DMS153 (cell line): ENCODE results near the gene RCCD1.

Experiments used
- DNase-seq: peaks from one replicate; lab custom pipeline; 2025; lab: John Stamatoyannopoulos, UW

RCCD1 gene

DNA sequence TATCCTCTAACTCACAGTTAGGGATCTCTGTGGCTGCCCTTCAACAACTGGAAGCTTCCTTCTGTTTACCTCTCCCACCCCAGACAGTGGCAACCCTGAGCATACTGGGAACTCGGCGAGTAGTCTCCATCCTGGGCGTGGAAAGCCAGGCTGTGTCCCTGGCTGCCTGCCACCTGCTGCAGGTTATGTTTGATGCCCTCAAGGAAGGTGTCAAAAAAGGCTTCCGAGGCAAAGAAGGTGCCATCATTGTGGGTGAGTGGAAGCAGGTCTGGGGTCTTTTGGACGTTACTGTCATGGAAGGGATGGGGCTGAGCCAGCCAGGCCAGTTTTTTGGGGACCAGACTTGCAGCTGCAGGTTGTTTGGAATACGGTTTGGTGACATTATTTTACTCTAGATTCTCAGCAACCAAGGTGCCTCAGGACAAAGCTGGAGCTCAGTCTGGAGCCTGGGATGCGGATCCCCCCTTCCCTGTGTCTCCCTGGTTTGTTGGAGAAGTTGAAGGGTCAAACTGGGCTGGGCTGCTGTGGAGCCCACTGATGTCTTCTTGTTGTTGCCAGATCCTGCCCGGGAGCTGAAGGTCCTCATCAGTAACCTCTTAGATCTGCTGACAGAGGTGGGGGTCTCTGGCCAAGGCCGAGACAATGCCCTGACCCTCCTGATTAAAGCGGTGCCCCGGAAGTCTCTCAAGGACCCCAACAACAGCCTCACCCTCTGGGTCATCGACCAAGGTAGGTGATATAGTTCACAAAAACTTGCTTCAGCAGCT, 12.1 kb upstream of the RCCD1 start:
- no peak for DNase-seq

DNA sequence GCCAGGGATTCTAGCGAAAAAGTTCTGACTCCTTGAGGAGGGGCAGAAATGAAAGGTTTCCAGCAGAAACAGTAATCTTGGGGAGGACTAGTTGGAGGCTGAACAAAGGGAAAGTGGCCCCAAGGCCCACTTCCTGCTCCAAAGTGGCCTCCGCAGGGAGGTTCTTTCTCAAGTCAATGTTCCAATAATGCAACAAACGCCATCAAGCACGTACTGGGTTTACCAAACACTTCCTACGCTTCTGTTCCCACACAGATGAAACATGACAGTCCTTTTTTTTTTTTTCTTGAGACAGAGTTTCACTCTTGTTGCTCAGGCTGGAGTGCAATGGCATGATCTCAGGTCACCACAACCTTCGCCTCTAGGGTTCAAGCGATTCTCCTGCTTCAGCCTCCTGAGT, 9.6 kb upstream of the RCCD1 start:
- no peak for DNase-seq

DNA sequence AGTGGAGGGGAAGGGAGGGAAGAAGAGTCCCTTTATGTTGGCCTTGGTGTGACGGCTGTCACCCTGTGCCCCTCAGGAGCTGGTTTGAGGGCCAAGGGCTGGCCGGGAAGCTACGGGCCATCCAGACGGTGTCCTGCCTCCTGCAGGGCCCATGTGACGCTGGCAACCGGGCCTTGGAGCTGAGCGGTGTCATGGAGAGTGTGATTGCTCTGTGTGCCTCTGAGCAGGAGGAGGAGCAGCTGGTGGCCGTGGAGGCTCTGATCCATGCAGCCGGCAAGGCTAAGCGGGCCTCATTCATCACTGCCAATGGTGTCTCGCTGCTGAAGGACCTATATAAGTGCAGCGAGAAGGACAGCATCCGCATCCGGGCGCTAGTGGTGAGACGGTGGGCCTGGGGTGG, 8.1 kb upstream of the RCCD1 start:
- DNase-seq, result no peak

DNA sequence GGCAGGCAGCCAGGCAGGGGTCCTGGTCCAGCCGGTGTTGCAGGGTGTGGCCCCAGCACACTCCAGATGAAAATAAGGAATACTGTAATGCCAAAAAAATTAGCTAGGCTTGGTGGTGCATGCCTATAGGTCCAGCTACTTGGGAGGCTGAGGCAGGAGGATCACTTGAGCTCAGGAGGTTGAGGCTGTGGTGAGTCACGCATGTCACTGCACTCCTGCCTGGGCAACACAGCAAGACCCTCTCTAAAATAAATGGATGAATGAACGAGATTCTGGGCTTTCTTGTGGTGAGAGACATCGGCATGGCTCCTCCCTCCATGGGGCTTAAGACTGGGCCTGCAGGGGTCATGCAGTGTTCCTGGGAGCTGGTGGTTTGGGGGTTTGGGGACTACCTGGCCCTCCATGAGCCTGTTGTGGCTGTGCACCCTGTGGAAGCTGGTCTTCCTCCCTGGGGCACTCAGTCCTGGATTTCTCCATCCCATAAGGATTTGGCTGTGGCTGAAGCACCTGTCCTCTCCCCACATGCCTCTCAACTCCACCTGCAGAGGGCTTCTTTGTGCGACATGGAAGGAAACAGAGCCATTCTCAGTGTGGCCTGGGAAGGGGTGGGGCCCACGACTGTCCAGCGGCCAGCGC, 7.6 kb upstream of the RCCD1 start:
- no peak for DNase-seq

DNA sequence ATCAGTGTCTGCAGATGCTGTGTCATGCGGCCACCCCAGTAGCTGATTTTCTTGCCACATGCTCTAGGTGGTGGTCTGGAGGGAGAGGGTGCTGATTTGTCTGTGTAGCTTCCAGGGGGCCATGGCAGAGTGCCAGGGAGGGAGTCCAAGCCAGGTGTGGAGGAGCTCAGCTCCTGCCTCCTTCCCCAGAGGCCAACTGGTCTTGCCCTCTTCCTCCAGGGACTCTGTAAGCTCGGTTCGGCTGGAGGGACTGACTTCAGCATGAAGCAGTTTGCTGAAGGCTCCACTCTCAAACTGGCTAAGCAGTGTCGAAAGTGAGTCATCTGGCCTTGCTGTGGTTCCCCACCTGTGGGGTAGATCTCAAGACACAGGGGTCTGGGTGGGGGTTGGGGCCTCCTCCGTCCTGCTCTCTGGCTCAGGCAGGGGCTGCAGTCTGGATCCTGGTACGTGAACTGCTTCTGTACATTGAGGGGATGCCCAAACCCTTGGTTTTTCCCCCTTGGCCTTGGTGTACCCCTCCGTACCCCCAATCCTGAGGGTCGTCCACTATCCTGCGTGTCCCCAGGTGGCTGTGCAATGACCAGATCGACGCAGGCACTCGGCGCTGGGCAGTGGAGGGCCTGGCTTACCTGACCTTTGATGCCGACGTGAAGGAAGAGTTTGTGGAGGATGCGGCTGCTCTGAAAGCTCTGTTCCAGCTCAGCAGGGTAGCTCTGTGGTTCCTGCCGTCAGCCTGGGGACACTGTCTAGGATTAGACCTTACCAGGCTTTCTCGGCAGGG, 6.9 kb upstream of the RCCD1 start:
- no peak for DNase-seq

DNA sequence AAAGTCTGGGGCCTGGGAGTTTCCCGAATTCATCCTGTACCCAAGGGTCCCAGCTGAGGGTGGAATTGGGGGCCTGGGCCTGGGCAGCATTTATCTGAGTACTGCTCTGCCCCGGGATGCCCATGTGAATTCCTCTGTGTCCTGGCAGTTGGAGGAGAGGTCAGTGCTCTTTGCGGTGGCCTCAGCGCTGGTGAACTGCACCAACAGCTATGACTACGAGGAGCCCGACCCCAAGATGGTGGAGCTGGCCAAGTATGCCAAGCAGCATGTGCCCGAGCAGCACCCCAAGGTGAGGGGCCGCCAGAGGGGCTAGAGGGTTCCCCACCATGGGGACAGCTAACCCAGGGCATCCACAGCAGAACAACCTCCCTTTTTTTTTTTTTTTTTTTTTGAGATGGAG, 6.2 kb upstream of the RCCD1 start:
- no peak for DNase-seq

DNA sequence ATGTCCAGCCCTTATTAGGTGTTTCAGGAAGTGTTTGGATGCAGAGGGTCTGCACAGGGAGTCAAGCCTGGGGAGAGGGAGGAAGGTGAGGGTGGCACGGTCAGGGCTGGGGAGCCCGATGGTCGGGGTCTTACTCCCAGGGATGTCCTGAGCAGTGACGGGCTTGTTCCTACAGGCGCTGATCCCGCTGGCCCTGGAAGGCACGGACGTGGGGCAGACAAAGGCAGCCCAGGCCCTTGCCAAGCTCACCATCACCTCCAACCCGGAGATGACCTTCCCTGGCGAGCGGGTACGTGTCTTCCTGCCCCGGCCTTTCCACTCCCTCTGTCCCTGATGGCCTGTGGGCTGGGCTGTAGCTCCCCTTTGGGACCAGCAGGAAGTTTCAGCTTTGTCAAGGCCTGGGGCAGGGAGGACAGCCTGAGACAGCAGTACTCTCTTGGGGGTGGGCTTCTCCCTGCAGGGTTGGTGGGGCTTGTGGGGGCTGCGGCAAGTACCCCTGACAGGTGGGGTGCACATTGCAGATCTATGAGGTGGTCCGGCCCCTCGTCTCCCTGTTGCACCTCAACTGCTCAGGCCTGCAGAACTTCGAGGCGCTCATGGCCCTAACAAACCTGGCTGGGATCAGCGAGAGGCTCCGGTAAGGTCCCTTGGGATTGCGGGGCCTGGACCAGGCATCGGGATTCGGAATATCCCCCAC, 4.6 kb upstream of the RCCD1 start:
- no peak for DNase-seq

DNA sequence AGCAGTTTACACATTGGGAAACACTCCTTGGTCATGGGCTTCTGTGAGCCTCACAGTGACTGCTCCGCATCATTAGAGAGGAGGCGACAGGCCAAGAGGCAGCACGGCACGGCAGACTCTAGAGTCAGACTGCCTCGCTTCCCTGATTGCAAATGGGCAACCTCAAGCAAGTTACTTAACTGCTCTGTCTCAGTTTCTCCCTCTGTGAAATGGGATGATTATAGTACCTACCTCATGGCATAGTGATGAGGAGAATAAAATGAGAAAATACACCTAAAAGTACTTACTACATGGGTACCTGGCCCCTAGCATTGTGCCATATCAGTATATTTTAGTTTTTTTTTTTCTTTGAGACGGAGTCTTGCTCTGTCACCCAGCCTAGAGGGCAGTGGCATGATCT, 4.0 kb upstream of the RCCD1 start:
- DNase-seq, result no peak

DNA sequence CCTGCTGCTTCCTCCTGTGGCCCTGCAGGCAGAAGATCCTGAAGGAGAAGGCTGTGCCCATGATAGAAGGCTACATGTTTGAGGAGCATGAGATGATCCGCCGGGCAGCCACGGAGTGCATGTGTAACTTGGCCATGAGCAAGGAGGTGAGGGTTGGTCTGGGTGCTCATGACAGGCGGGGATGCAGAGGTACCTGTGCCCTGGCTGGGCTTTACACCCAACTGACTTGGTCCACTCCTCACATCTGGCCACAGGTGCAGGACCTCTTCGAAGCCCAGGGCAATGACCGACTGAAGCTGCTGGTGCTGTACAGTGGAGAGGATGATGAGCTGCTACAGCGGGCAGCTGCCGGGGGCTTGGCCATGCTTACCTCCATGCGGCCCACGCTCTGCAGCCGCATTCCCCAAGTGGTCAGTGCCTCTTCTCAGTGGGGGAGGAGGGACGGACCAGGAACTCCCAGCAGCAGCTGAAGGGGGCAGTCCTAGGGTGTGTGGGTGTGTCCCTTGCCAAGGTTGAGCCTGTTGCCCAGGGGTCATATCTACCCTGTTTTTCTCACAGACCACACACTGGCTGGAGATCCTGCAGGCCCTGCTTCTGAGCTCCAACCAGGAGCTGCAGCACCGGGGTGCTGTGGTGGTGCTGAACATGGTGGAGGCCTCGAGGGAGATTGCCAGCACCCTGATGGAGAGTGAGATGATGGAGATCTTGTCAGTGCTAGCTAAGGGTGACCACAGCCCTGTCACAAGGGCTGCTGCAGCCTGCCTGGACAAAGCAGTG, 1.6 kb upstream of the RCCD1 start:
- no peak for DNase-seq

DNA sequence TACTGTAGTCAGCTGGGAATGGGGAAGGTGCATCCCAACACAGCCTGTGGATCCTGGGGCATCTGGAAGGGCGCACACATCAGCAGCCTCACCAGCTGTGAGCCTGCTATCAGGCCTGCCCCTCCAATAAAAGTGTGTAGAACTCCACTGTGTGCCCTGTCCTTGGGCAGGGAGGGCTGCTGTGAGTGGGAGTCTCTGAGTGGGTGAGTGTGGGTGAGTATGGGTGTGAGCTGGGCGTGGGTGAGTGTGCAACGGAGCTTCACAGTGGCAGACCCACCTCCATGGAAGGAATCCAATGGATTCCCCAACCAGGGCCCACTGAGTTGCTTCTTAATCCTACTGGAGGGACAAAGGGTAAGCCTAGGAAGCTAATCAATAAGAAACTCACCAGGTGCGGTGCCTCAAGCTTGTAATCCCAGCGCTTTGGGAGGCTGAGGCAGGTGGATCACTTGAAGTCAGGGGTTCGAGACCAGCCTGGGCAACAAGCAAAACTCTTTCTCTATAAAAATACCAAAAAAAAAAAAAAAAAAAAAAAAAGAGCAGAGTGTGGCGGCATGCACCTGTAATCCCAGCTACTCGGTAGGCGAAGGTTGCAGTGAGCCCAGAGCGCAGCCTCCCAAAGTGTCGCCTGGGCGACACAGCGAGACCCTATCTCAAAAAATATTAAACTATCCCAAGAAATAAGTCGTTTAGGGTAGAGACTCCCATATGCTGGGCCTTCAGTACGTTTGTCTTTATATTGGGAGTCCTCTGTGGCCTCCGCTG, 555 bp upstream of the RCCD1 start:
- DNase-seq, result no peak

DNA sequence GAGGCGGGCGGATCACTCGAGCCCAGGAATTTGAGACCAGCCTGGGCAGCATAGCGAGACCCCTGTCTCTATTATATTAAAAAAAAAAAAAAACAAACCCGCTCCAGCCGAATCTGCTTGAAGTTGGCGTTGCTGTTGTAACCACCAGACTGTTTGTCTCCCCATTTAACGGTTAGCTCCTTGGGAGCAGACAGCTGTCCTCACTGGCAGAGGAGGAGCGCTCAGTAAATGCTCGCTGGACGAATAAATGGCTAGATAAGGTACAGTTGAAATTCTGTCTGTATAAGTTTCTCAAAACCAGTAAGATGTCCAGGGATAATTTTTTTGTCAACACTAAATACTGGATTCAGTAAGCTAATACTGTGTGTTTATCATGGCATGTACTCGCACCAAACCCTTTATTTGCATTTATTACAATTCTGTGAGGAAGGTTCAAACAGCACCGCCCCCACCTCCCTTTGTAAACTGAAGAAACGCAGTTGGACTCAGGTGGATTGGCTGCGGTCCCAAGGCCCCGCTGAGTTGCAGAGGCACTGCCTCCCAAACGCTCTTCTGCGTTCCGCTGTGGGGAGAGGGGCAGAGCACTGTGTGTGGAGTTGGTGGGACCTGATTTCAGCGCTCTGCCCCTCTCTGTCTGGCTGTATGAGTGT, 1.1 kb downstream of the RCCD1 start:
- DNase-seq, result no peak

DNA sequence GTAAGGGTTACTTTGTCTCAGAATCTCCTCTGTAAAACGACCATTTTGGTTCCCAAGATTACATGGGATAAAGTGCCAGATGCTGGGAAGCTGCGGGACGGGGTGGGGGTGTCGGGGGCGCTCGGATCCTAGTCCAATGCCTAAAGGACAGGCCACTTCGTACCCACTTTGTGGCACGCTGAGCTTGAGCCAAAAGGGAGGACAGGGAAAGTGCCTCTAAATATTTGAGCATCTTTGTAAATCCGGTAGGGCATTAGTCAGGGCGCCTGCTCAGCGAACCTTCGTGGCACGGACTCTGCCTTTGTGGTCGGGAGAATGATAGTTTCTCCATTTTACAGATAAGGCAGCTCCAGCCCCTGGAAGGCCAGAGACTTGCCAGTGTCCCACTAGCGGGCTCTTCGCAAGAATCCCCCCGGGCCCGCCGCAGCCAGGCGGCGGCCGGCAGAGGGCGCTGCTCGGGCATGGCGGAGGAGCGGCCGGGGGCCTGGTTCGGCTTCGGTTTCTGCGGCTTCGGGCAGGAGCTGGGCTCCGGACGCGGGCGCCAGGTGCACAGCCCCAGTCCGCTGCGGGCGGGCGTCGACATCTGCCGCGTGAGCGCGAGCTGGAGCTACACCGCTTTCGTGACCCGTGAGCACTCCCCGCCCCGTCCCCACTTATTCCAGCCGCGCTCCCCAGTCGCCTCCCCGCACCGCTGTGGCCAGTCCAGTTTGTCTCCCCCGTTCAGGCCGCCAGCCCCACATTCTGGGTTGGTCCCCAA, 1.8 kb downstream of the RCCD1 start:
- no peak for DNase-seq

DNA sequence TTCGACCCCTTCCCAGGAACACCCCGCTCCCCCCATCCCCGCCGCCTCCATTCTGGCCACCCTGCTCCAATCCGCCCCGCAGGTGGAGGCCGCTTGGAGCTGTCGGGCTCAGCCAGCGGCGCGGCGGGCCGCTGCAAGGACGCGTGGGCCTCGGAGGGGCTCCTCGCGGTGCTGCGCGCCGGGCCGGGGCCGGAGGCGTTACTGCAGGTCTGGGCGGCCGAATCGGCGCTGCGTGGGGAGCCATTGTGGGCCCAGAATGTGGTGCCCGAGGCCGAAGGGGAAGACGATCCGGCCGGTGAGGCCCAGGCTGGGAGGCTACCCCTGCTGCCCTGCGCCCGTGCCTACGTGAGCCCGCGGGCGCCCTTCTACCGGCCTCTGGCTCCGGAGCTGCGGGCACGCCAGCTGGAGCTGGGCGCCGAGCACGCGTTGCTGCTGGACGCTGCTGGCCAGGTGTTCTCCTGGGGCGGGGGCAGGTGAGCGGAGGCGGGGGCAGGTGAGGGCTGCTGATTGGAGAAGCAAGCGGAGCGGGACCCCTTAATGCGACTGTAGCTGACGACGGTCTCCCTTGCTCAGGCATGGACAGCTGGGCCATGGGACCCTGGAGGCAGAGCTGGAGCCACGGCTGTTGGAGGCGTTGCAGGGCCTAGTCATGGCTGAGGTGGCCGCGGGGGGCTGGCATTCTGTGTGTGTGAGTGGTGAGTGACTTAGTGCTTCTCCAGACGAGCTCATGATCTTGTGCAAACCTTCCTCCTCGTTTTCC, 2.5 kb downstream of the RCCD1 start:
- DNase-seq, result no peak

DNA sequence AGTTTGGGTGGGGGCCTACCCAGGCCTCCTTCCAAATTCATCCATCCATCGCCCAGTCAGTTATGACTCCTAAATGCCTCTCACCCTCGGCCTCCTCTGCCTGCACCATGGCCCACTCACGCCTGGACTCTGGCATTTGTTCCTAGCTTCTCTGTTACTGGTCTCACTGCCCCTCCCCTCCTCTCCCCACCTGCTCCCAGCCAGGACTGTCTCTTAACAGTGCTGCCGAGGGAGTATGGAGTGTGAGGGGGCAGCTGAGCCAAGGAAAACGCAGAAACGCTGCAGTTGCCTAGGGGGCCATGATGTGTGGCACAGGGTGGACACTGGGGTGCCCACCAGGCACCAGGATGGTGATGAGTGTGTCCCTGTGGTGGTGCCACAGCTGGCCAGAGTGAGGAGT, 3.1 kb downstream of the RCCD1 start:
- DNase-seq, result no peak

DNA sequence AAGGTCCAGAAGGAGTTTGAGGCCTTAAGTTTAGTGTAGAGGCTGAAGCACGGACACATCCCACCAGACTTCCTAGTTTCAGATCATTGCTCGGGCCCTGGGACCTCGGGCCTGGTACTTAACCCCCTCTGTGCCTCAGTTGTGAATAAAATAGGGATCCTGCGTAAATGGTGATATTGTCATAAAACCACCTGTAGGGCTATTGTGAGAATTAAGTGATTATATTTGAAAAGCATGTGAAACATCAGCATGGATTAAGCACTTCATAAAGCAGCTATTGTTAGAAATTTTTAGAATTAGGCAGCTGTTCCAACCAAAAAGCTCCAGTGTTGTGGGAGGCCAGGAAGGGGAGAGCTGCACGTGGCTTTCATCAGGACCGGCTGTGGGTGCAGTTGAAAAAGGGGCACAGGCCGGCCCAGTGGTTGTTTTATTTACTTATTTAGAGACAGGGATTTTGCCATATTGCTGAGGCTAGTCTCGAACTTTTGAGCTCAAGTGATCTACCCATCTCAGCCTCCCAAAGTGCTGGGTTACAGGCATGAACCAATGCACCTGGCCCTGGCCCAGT, 4.4 kb downstream of the RCCD1 start:
- no peak for DNase-seq

DNA sequence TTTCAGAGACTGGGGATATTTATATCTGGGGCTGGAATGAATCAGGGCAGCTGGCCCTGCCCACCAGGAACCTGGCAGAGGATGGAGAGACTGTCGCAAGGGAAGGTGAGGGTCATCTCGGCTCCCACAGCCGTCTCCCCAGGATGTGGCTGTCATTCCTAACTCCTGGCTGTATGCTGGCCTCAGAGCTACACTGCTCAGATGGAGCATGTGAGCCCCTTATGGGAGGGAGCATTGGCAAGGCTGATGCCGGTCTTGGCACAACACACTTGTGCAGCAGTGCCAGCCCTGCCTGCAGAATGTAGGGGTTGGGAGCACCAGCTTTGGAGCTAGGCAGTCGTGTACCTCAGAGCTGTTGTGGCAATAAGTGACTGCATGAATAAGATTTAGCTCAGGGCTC, 5.2 kb downstream of the RCCD1 start:
- no peak for DNase-seq

DNA sequence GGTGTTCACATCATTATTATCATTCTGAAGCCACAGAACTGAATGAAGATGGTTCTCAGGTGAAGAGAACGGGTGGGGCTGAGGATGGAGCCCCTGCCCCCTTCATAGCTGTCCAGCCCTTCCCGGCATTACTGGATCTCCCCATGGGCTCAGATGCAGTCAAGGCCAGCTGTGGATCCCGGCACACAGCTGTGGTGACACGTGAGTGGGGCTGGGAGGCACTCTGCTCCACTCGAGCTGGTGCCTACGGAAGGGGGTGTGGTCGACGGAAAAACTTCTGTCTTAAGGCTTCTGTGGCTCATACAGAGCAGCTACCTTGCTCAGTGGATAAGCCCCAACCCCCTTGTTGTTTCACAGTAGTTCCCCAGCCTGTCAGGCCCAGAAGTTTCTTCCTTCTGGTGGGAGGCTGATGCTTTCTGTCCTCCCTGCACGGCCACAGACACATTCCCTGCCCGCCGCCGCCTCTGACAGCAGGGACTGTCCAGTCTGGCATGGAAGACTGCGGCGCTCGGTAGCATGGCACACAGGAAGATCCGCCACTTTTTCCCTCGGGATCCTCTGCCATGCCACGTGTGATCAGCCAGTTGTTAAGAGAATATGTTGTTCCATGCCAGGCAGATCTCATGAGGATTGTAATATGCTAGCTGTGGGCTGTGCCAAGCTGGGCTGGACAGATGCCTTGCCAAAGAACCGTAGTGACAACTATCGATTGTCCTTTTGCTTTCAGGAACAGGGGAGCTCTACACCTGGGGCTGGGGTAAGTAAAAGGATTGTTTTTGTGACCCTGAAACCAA, 5.8 kb downstream of the RCCD1 start:
- DNase-seq, result no peak

DNA sequence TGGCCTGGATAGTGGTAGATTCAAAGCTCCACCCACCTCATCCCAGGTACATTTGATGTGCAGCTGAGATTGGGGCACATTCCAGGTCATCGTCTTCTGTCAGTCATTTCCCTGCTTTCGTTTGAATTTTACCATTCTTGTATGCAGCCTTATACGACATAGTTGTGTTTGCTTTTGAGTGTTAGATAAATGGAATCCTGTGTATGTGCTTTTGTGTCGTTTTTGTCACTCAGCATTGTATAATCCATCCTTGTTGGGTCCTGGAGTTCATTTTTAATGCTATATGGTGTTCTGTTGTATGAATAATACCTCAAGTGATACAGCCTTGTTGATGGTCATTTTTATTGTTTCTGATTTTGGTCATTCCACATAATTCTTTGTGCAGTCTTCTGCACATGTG, 7.3 kb downstream of the RCCD1 start:
- DNase-seq, result no peak
